Ishikawa (cell line): ENCODE data around the gene ARHGAP21.

Experiments used
- CEBPB ChIP-seq: IDR thresholded peaks from 2 replicates; pipeline ENCODE4 v1.6.1; 2012
- CREB1 ChIP-seq: IDR thresholded peaks from 2 replicates; pipeline ENCODE4 v1.6.1; 2012; ENCODE audit warnings: low read depth
- EGR1 ChIP-seq: IDR thresholded peaks from 2 replicates; pipeline ENCODE4 v1.6.1; 2012
- EP300 ChIP-seq: IDR thresholded peaks from 2 replicates; pipeline ENCODE4 v1.6.1; 2012; ENCODE audit warnings: borderline replicate concordance
- FOXM1 ChIP-seq: IDR thresholded peaks from 2 replicates; pipeline ENCODE4 v1.6.1; 2012; ENCODE audit warnings: low read depth, borderline replicate concordance
- MAX ChIP-seq: IDR thresholded peaks from 2 replicates; pipeline ENCODE4 v1.6.1; 2012
- NFIC ChIP-seq: IDR thresholded peaks from 2 replicates; pipeline ENCODE4 v1.6.1; 2012
- RAD21 ChIP-seq: IDR thresholded peaks from 2 replicates; pipeline ENCODE4 v1.6.1; 2012; ENCODE audit warnings: low read depth
- TAF1 ChIP-seq: IDR thresholded peaks from 2 replicates; pipeline ENCODE4 v1.6.1; 2012; ENCODE audit warnings: low read depth, mild to moderate bottlenecking
- TCF12 ChIP-seq: IDR thresholded peaks from 2 replicates; pipeline ENCODE4 v1.6.1; 2012; ENCODE audit warnings: low read depth
- TEAD4 ChIP-seq: IDR thresholded peaks from 2 replicates; pipeline ENCODE4 v1.6.1; 2012
- USF1 ChIP-seq: IDR thresholded peaks from 2 replicates; pipeline ENCODE4 v1.6.1; 2012
- YY1 ChIP-seq: IDR thresholded peaks from 2 replicates; pipeline ENCODE4 v1.6.1; 2012; ENCODE audit warnings: low read depth
- ZBTB7A ChIP-seq: IDR thresholded peaks from 2 replicates; pipeline ENCODE4 v1.6.1; 2012; ENCODE audit warnings: low read depth
- TF ChIP-seq, protein P1 (sequence below): IDR thresholded peaks from 2 replicates; pipeline ENCODE4 v1.6.1; 2012; ENCODE audit warnings: low read depth, mild to moderate bottlenecking

The ARHGAP21 gene

DNA sequence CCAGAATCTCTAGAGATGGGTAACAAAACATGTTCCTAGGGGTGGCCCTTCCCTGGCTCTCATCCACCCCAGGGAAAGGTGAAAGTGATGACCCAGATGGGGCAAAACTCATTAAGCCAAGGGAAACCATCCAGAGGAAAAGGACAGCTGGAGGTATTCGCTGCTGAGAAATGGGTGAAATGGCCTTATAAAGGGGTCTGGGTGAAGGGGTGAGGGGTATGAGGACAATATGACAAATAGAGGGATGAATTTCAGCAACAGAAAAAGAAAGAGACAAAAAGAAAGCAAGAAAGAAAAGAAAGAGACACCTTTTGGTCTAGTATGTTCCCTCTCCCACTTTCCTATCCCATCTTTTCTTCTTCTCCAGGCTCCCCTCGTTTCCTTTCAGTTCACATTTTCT lies 26.6 kb downstream of the ARHGAP21 start:
- no peak for TF ChIP-seq CEBPB
- TF ChIP-seq TEAD4 = no peak

- peak; percentile 39 for TF ChIP-seq TEAD4
- TF ChIP-seq FOXM1 = no peak
These were observed 28.2 kb downstream of the ARHGAP21 start for GRCh38 chr10:24695452-24695851.

DNA sequence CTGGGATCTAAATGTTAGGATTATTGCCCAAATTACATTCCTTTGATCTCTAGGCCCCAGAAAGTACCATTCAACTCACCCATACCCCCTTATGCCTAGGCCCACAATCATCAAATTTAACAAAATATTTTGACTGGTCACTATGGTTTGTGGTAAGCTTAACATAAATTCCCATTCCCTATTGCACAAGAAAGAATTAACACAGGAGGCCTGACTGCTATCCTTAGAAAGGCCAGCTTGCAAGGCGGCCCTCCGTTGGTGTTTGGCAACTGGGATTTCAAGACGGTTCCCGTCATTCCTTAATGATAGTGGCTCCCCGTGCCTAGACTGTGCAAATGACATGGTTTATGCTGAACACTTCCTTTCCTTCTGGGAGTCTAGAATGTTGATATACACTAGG lies 29.6 kb downstream of the ARHGAP21 start:
- TF ChIP-seq CEBPB (no peak), USF1 (no peak), NFIC (no peak), EGR1 (no peak), FOXM1 (no peak), TCF12 (no peak), MAX (no peak), TEAD4 (no peak), TAF1 (no peak), CREB1 (no peak), EP300 (no peak), RAD21 (no peak), YY1 (no peak), ZBTB7A (no peak)
- TF ChIP-seq, protein P1, sequence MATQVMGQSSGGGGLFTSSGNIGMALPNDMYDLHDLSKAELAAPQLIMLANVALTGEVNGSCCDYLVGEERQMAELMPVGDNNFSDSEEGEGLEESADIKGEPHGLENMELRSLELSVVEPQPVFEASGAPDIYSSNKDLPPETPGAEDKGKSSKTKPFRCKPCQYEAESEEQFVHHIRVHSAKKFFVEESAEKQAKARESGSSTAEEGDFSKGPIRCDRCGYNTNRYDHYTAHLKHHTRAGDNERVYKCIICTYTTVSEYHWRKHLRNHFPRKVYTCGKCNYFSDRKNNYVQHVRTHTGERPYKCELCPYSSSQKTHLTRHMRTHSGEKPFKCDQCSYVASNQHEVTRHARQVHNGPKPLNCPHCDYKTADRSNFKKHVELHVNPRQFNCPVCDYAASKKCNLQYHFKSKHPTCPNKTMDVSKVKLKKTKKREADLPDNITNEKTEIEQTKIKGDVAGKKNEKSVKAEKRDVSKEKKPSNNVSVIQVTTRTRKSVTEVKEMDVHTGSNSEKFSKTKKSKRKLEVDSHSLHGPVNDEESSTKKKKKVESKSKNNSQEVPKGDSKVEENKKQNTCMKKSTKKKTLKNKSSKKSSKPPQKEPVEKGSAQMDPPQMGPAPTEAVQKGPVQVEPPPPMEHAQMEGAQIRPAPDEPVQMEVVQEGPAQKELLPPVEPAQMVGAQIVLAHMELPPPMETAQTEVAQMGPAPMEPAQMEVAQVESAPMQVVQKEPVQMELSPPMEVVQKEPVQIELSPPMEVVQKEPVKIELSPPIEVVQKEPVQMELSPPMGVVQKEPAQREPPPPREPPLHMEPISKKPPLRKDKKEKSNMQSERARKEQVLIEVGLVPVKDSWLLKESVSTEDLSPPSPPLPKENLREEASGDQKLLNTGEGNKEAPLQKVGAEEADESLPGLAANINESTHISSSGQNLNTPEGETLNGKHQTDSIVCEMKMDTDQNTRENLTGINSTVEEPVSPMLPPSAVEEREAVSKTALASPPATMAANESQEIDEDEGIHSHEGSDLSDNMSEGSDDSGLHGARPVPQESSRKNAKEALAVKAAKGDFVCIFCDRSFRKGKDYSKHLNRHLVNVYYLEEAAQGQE = no peak

GRCh38 chr10:24690961-24691512 lies 32.6 kb downstream of the ARHGAP21 start:
- TF ChIP-seq FOXM1 (no peak), RAD21 (no peak), YY1 (no peak), TCF12 (no peak), TEAD4 (no peak), EP300 (no peak)
- TF ChIP-seq, protein P1 = no peak

DNA sequence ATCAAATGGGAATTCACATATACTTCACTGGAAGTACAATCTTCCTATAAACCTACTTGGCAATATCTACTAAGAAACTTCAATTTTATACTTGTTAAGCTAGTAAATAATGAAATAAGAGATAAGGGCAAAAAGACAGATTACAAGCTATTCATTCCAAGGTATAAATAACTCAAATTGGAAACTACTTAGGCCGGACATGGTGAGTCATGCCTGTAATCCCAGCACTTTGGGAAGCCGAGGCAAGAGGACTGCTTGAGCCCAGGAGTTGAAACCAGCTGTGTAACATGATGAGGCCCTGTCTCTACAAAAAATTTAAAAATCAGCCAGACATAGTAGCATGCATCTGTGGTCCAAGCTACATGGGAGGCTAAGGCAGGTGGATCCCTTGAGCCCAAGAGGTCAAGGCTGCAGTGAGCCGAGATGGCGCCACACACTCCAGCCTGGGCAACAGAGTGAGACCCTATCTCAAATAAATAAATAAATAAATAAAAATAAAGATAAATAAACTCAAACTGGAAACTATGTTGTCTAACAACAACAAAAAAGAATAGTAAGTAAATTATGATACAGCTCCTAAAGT lies 37.6 kb downstream of the ARHGAP21 start:
- TF ChIP-seq TCF12 (no peak), TAF1 (no peak), CREB1 (no peak), ZBTB7A (no peak), FOXM1 (no peak), USF1 (no peak), YY1 (no peak)

DNA sequence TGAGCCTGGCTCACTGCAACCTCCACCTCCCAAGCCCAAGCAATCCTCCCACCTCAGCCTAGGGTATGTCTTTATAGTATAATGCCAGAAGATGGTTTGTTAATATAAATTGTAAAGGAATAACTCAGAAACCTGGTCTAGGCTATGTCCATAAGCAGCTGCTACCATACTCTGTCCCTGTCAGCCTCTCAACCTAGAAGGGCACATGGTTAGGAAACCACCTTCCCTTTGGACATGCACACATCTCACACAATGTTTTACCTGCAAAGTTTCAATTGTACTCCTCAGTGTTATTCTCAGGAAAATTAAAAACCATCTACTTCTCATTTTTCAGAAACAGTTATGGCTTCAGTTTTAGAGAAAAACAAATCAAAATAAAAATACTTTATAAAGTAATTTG lies 40.1 kb downstream of the ARHGAP21 start:
- TF ChIP-seq, protein P1 = no peak
- TF ChIP-seq TAF1 = no peak
